GM19099 (cell line): ENCODE data around the gene TNFAIP2.

Experiments used
- POLR2A ChIP-seq: IDR thresholded peaks from 3 replicates; pipeline ENCODE4 v1.6.1; 2011; ENCODE audit warnings: low read depth; ENCODE audit not compliant: insufficient read length; ENCODE audit errors: extremely low read depth

Gene TNFAIP2

DNA sequence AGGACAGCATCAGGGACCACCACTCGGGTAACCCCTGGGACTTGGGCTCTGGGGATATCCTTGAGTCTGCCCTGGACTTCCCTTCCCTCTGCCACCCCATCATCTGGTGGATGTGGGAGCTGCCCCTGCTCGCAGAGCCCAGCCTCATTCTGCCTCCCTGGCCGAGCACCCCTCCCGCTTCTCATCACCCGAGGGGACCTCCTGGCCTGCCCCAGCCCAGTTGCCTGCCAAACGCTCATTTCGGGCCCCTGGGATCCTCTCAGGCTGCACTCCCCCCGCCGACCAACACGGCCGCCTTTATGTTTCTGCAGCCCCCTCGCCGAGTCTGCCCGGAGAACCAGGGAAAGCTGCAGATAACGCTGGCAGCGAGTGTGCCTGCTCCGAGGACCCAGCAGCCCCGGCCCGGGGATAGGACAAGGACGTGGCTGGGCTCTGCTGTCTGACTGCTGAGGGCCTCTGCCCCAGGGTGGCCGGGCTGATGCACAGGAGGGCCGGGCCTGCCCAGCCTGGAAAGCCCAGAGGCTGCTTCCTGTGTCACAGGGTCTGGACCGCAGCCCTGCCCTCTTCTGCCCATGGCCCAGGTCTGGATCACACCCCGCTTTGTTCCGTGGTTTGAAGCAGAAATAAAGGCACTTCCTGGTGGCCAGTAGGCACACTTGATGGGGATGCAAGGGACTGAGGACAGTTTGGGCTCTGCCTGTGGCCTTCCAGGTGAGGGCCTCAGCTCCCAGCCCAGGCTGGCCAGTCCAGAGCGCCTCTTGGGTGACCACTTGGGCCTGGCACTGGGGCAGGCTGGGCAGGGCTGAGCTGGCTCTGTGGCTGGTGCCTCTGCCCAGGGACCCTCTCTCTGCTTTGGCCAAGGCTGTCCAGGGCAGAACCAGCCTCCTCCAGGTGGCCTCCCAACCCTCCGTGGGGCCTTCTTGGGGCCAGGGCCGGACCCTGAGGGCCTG, 33.6 kb upstream of the TNFAIP2 start:
- no peak for TF ChIP-seq POLR2A

DNA sequence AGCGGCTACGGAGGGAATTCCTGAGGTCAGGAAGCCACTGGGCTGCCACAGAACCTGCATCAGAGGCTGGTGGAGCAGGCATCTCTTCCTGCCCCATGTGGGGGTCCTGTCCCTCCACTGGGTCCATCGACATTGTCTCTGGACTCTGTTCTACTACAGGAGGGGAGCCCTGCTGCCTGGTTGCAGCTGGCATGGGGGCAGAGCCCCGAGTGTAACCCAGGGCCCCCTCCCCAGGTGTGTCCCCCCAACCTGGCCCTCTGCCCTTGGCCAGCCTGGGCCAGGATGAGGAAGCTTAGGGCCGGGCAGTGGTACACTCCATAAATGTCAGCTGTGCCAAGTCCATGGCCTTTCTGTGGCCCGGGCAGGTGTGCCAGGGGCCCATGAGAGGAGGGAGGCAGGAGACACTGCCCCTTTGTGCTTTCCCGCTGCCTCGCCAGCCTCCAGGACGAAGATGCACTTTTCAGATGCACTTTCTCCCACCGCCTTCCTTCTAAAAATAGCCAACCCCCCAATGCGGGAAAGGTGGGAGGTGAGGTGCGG, 32.7 kb upstream of the TNFAIP2 start:
- TF ChIP-seq POLR2A = no peak

DNA sequence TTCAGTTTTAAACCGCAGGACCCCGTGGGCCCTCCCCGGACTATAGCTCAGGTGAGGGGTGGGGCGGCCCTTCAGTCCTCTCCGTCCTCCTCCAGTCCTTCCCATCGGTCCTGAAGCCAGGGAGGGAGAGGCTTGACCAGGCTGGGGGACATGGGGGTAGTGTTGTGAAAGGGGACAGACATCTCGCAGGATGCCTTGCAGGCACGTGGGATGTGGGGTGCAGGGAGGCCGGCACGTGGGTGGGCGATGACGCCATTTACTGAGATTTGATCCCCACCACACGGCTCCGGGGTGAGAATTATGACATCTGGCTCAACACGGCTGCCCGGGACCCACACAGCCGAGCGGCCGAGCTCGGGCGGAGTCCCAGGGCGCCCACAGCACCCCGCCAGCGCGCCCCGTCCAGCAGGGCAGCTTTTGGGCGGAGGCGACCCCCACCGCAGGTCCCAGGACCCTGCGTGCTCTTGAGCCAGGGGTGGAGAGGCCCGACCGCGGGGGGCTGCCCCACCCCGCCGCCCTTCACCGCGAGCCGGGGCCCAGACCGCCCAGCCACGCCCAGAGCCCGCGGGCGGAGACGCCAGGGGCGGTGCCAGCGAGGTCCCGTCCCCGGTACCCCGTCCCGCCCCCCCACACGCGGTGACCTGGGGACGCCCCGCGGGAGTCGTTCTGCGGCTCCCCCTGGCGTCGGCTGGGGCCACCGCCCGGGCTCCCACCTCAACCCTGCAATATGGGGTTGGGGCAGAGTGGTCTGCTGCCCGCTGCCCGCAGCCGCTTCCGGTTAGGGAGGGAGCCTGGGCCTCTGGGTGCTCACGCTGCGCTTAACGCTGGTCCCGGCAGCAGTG, 32.0 kb upstream of the TNFAIP2 start:
- no peak for TF ChIP-seq POLR2A

DNA sequence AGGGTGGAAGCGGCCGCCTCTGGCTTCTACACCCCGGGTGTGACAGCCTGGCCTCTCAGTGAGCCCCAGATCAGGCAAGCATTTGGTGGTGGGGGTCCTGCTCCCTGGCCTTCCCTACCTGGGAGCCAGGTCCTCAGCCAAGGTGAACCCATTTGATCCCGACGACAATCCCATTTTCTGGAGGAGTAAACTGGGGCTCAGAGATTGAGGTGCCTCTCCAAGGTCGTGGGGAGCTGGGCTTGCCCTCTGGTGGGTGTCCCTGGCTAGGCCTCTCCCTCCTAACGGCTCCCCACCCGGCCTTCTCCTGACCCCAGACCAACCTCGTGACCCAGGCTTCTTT, 31.4 kb upstream of the TNFAIP2 start:
- TF ChIP-seq POLR2A = no peak

DNA sequence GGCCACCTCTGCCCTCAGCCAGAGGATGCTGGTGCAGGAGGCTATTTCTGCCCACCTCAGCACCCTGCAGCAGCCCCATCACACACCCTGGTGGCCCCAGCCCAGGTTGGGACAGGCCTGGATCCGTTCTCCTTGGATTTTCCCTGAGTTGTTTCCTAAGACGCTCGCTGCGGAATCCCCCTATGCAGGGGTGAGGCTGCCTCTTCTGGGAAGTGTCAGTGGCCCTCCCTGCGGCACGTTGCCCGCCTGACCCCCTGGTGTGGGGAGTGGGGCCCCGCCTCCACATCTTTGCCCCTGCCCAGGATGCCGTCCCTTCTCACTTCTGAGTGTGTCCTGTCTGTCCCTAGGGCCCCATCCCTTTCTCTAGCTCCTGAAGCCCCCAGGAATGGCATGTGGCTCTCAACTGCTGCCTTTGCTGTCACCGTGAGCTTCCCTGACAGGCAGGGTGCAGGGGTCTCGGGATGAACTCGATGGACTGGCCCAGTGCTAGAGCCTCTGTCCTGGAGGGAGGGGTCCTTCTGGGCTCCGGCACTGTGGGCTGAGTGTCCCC, 29.3 kb upstream of the TNFAIP2 start:
- no peak for TF ChIP-seq POLR2A

DNA sequence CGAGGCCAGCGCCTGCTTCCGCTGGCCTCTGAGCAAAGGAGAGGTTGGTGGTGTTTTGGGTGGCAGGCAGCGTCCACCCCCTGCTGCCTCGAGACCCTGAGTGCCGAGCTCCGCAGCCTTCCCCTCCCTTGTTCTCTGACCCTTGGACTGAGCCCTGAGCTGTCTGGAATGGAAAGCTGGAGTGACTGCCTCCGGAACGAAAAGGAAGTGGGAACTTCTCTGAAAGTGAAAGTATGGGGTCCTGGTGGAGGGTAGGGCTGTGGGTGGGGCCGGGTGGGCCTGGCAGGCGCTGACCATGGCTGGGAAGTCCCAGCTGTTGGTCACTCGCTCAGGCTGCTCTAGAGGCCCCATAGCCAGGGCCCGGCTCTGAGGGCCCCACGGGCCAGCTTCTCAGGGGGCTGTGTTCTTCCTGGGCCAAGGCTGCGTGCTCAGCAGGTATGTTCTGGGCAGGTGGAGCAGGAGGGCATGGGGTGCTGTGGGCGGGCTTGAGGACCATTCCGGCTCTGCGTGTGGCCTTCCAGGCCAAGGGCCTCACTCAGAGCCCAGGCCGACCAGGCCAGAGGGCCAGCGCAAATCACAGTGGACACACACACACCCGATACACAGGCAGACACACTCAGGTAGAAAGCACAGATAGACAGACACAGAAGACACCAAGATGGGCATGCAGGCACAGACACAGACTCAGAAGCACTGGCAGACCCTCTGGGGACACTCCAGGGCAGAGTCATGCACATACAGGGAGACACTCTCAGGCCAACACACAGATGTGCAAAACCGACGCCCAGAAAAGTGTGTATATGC, 28.7 kb upstream of the TNFAIP2 start, which contains the start of gene EXOC3L4:
Gene EXOC3L4, plus strand, starts transcription at position 320 of the 804 bp plus-strand sequence. CDS start 5,495 bp downstream, outside the sequence.
- TF ChIP-seq POLR2A = no peak

DNA sequence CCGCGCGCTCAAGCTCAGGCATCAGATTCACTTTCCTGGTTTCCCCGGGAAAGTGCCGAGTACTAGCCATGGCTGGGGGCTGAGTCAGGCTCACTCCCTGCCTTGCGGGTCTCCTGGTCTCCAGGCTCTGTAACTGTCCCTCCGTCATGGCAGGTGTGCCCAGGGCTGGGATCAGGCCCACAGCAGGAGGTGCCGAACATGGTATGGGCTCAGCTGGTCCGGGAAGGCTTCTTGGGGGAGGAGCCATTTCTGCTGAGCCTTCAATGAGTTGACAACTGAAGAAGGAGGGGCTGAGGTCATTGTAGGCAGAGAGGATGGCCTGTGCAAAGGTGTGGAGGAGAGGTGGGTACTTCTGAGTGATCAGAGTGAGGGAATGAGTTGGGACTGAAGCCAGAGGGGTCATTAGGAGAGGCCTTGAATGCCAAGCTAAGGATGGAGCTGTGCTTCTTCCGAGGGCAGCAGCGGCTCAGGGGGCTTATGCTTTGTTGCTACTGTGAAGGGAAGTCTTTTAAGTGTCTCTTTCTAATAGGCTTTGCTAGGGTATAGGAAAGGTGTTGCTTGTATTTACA, 28.0 kb upstream of the TNFAIP2 start:
- TF ChIP-seq POLR2A = no peak

DNA sequence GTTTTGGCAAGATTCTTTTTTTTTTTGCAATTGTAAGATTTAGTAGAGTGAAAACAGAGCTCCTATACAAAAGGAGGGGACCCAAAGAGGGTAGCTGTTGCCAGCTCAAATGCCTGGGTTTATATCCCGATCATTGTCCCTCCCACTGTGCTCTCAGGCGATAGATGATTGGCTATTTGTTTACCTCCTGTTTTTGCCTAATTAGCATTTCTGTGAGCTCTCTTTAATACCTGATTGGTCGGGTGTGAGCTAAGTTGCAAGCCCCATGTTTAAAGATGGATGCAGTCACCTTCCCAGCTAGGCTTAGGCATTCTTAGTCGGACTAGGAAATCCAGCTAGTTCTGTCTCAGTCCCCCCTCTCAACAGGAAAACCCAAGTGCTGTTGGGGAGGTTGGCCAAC, 26.9 kb upstream of the TNFAIP2 start:
- TF ChIP-seq POLR2A = no peak

DNA sequence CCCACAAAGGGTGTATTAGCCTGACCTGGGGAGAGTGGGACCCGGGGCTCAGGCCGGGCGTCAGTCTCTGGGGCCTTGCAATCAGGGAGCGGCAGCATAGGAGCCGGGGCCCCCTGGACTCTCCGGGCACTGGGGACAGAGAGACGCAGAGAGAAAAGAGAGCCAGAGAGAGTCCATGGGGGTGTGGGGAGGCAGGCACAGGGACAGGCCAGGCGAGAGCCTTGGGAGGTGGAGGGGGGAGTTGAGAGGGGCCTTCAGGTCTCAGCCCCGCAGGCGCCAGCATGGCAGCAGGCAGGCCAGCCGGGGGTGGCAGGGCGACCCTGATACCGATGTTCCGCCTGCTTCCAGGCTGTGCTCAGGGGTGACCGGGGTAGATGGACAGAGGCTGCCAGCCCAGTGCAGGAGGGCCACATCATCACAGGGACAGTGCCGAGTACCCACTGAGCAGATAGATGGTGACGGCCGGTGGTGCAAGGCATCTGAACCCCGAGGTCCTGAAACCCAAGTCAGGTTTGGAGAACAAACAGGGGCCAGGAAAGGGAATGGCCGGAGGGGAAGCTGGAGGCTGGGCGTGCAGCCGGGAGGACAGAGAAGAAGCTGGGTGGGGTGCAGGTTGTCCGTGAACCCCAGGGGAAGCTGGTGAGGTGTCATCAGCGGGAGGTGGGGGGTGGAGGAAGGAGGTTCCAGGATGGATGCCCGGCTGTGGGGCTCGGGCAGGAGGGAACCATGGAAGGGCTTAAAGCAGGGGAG, 25.8 kb upstream of the TNFAIP2 start:
- TF ChIP-seq POLR2A = no peak

DNA sequence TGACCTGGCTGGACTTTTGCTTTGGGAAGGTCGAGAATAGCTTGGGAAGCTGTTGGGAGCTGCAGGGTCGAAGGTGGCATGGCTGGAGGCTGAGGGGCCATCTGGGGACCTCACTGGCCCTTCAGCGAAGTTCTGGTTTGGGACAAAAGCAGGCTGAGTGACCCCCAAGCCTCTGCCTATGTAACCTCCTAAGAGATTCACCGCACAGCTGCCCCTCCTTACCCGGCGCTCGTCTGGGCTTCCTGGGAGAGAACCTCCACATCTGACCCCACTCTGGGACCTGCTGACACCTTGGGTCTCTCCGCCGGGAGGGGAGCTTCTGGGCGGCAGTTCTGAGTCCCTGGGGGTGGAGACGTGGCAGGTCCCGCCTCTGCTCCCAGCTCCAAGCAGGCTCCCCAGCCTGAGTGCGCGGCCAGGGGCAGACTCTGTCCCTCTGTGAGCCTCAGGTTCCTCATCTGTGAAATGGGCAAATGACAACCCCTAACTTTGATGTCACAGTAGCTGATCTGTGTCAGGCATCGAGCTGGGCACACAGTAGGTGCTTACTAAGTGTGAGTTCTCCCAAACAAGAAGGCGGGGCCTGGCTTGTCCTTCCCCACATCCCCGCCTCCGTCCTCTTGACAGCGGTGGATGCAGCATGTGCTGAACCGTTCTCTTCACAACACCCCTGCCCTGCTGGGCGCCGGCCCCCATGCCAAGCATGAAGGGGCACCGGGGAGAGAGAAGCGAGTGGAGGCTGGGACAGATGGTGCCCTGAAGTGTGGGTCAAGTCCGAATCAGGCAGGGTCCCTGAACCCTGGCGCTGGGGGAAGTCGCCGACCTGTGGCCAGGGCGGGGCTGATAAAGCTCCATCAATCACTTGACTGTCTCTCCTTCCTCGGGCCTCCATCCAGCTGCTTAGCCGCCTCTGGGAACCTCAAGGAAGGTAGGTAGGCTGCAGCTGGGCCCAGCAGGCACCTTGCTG, 25.0 kb upstream of the TNFAIP2 start:
- TF ChIP-seq POLR2A = no peak

DNA sequence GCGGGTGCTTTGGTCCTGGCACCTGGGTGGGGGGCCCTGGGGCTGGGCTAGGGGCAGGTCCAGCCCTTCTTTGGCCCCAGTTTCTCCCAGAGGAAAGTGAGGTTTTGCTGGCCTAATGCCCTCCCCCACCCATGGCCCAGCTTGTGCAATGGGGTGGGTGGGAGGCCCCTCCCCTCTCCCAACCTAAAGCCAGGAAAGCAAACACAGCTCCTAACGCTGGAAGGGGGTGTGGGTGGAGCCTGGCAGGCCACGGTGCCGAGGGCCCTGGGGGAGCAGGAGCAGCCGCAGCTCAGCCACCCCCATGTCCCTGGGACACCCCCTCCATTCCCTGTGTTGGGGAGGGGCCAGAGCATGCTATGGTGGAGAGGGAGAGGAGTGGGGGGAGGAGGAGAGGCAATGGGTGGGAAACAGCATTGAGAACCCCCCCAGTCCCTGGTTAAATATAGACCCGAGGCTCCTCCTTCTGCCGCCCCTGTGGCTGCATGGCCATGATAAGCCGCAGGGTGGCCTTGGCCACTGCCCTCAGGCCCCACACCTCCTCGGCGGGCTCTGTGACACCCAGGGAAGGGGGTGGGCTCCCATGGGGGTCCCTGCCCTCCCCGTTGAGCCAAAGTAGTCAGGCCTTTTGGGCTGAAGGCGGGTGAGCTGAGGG, 24.1 kb upstream of the TNFAIP2 start:
- TF ChIP-seq POLR2A = no peak

DNA sequence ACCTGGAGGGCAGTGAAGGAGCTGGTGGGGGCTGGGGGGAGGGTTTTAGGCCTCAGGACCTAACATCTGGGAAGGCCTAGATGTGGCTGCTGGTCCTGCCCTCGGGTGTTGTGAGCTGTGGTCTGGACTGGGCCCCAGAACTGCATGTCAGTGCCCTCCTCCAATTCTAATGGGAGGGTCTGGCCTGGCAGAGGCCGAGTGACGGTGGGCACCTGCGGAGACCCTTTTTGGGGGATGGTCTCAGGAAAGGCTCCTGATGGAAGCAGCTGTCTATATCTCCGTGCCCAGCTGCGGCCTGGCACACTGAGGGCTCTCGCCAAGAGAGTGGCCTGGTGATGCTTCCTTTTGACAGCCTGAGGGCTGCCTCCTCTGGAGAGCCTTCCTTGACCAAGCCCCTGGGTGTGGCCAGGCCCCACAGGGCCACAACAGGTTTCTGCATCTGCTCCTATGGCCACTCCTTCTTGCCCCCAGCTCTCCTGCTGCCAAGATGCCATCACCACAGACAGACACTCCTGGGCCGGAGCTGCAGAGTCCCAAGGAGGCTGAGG, 23.5 kb upstream of the TNFAIP2 start:
- no peak for TF ChIP-seq POLR2A
